ENCODE measurements around the gene CUX1. TPM values are rescaled to one million over a fixed set of nuclear protein-coding genes. Genes with fewer than 3 reads are reported as not detected.
"Not testable (repeated sequence)": the region's sequence is repeated elsewhere in the genome, so short reads cannot be mapped to it uniquely, and the experiment has no call there.

The CUX1 gene
- total RNA-seq, 1 experiment from 2014 or later, result 53.5 TPM

GRCh38 chr7:102009628-102010027 lies 192.2 kb downstream of the CUX1 start:
- H2BK15ac ChIP-seq (ENCODE audit: low read depth, low read length), result no peak overlapping the region
- H2BK120ac ChIP-seq (ENCODE audit: low read depth, low read length, poor library complexity, severe bottlenecking), result no peak overlapping the region
- no peaks in the 10 kb centered on the region for H3K4me1 ChIP-seq (ENCODE audit: insufficient read depth, low read length)
- Mint-ChIP-seq H3K4me3 (no peak overlapping the region), H3K27ac (peak overlapping the region in 2 of 3 experiments; percentile 53 to 71; a peak in 4 of 7 replicates), H3K4me1 (peaks cover 13 to 20% of the 10 kb centered on the region in 2 experiments), H3K27me3 (ENCODE audit: low read depth) (no peaks in the 10 kb centered on the region), H3K36me3 (ENCODE audit: insufficient read depth in 1 of 3, low read depth in 3 of 3) (peaks cover 0 to 12% (median 3%) of the 10 kb centered on the region in 3 experiments; a peak in 5 of 7 replicates), H3K9me3 (no peaks in the 10 kb centered on the region)
- WGBS (ENCODE audit: extremely low coverage, insufficient read length, low lambda C conversion rate), result no CpG with 5 or more reads among the region's 5 CpGs
- H3K27ac ChIP-seq (ENCODE audit: insufficient read length, low read depth, low read length), result no peak overlapping the region
- DNase-seq, result no peak
- no peak overlapping the region for H3T11ph ChIP-seq (ENCODE audit: low read length)
- no peaks in the 10 kb centered on the region for H3K23me2 ChIP-seq (ENCODE audit: insufficient read length, low read depth, low read length, poor library complexity, severe bottlenecking)
- no peaks in the 10 kb centered on the region for H3K9me3 ChIP-seq (ENCODE audit: control insufficient read depth, low read depth, low read length)
- TF ChIP-seq CTCF (conservative IDR thresholded peaks at IDR 0.05), result no peak
- H2BK20ac ChIP-seq (ENCODE audit: low read depth, low read length, poor library complexity, severe bottlenecking), result no peak overlapping the region
- H2AFZ ChIP-seq (ENCODE audit: low read length), result no peak overlapping the region
- no peak overlapping the region for H3K56ac ChIP-seq (ENCODE audit: insufficient read length, low read depth, low read length)
- no peak overlapping the region for H2BK5ac ChIP-seq (ENCODE audit: insufficient read length, low read length)
- no peak overlapping the region for H3K18ac ChIP-seq (ENCODE audit: insufficient read length, low read depth, low read length)
- H4K5ac ChIP-seq (ENCODE audit: insufficient read length, low read depth, low read length), result no peak overlapping the region
- no peaks in the 10 kb centered on the region for H3K79me2 ChIP-seq (ENCODE audit: insufficient read depth, low read length)
- H4K20me1 ChIP-seq (ENCODE audit: control insufficient read depth, insufficient read depth, insufficient read length), result no peaks in the 10 kb centered on the region
- H4K91ac ChIP-seq (ENCODE audit: insufficient read length, low read depth, low read length), result no peak overlapping the region
- H3K27me3 ChIP-seq (ENCODE audit: insufficient read depth, low read length), result no peaks in the 10 kb centered on the region
- H3K9ac ChIP-seq (ENCODE audit: extremely low read depth, insufficient read length, low read length), result no peak overlapping the region
- no peak overlapping the region for H3K4ac ChIP-seq (ENCODE audit: low read depth, low read length)
- H4K8ac ChIP-seq (replicated peaks; ENCODE audit: insufficient read length, low read depth, low read length), result no peak overlapping the region
- no peak overlapping the region for H3K23ac ChIP-seq (ENCODE audit: insufficient read length, low read depth, low read length)
- no peak overlapping the region for H2AK5ac ChIP-seq (ENCODE audit: insufficient read length, low read length)
- no peak overlapping the region for H3K14ac ChIP-seq (ENCODE audit: insufficient read depth, low read length)
- no peak overlapping the region for H2BK12ac ChIP-seq (ENCODE audit: insufficient read length, low read depth, low read length)
- peaks cover 5% of the 10 kb centered on the region for H3K79me1 ChIP-seq (ENCODE audit: insufficient read depth, low read depth, low read length, poor library complexity, severe bottlenecking)
- H3K4me2 ChIP-seq (ENCODE audit: insufficient read depth, insufficient read length, low read length), result no peak overlapping the region

- H4K5ac ChIP-seq (ENCODE audit: insufficient read length, low read depth, low read length); H3K79me1 ChIP-seq (ENCODE audit: insufficient read depth, low read depth, low read length, poor library complexity, severe bottlenecking); DNase-seq; H3K27ac ChIP-seq (ENCODE audit: insufficient read length, low read depth, low read length); H3K27ac Mint-ChIP-seq; H3K23ac ChIP-seq (ENCODE audit: insufficient read length, low read depth, low read length); H3K9me3 ChIP-seq (ENCODE audit: control insufficient read depth, low read depth, low read length); H2BK15ac ChIP-seq (ENCODE audit: low read depth, low read length); H3K79me2 ChIP-seq (ENCODE audit: insufficient read depth, low read length); H3K23me2 ChIP-seq (ENCODE audit: insufficient read length, low read depth, low read length, poor library complexity, severe bottlenecking); H3K4me3 Mint-ChIP-seq; H2BK5ac ChIP-seq (ENCODE audit: insufficient read length, low read length); H3K4me2 ChIP-seq (ENCODE audit: insufficient read depth, insufficient read length, low read length); H4K20me1 ChIP-seq (ENCODE audit: control insufficient read depth, insufficient read depth, insufficient read length); H2BK120ac ChIP-seq (ENCODE audit: low read depth, low read length, poor library complexity, severe bottlenecking); H2AK5ac ChIP-seq (ENCODE audit: insufficient read length, low read length); H3K4me1 ChIP-seq (ENCODE audit: insufficient read depth, low read length); H2BK20ac ChIP-seq (ENCODE audit: low read depth, low read length, poor library complexity, severe bottlenecking); H3K18ac ChIP-seq (ENCODE audit: insufficient read length, low read depth, low read length); H3K4ac ChIP-seq (ENCODE audit: low read depth, low read length); H3T11ph ChIP-seq (ENCODE audit: low read length); H2AFZ ChIP-seq (ENCODE audit: low read length); H3K9me3 Mint-ChIP-seq; H4K91ac ChIP-seq (ENCODE audit: insufficient read length, low read depth, low read length); H3K9ac ChIP-seq (ENCODE audit: extremely low read depth, insufficient read length, low read length); H3K27me3 ChIP-seq (ENCODE audit: insufficient read depth, low read length); H2BK12ac ChIP-seq (ENCODE audit: insufficient read length, low read depth, low read length); H4K8ac ChIP-seq (replicated peaks; ENCODE audit: insufficient read length, low read depth, low read length); H3K56ac ChIP-seq (ENCODE audit: insufficient read length, low read depth, low read length); H3K27me3 Mint-ChIP-seq (ENCODE audit: low read depth); H3K14ac ChIP-seq (ENCODE audit: insufficient read depth, low read length): not testable (repeated sequence)
- no CpG with 5 or more reads among the region's 13 CpGs for WGBS (ENCODE audit: extremely low coverage, insufficient read length, low lambda C conversion rate)
- peaks cover 4 to 15% (median 13%) of the 10 kb centered on the region in 3 experiments; a peak in 5 of 7 replicates for H3K36me3 Mint-ChIP-seq (ENCODE audit: insufficient read depth in 1 of 3, low read depth in 3 of 3)
- H3K4me1 Mint-ChIP-seq, result peaks cover 10 to 15% of the 10 kb centered on the region in 2 experiments
Measured at GRCh38 chr7:102012112-102012830, 194.8 kb downstream of the CUX1 start.

Measured in H9 (cell line).